IMR-90 (cell line): Measurements from ENCODE around the gene CRIM1. TPM values are rescaled to one million over a fixed set of nuclear protein-coding genes. Genes with fewer than 3 reads are reported as not detected.

Experiments
- ATAC-seq: fragments of 200-7000 bp; cut with Tn5 transposase; 2 replicates; pipeline ENCODE4 v1.9.1; 2020; ENCODE audit warnings: low read depth, mild to moderate bottlenecking, moderate library complexity
- BruUV-seq: library from RNA; stranded (reverse); fragments of 400-500 nt; replicated peaks from 2 replicates; lab custom pipeline; 2021; lab: Mats Ljungman, UMichigan
- CTCF ChIA-PET: fragments of 300-600 bp; formaldehyde crosslinking; extraction: SDS; loops from one replicate; lab custom pipeline; 2021; ENCODE audit warnings: antibody characterized with exemption; lab: Yijun Ruan, JAX
- POLR2A ChIA-PET: fragments of 300-600 bp; sonication (Branson Sonifier 250); formaldehyde crosslinking; loops from one replicate; lab custom pipeline; 2022; ENCODE audit warnings: antibody characterized with exemption; ENCODE audit not compliant: unreplicated experiment; lab: Charles Lee
- DNase-seq: peaks from one replicate; pipeline ENCODE4 v3.0.0; 2013
- H2AFZ ChIP-seq: replicated peaks from 2 replicates; pipeline ENCODE3; 2013; ENCODE audit warnings: low read length, mild to moderate bottlenecking; ENCODE audit not compliant: poor library complexity
- H2AK5ac ChIP-seq: 2 replicates; pipeline ENCODE4 v1.6.1; 2013; ENCODE audit warnings: low read depth, low read length, inconsistent platforms
- H2AK9ac ChIP-seq: replicated peaks from 2 replicates; pipeline ENCODE3; 2013; ENCODE audit warnings: mild to moderate bottlenecking, low read depth, low read length, moderate library complexity; ENCODE audit not compliant: poor library complexity
- H2BK120ac ChIP-seq: 2 replicates; pipeline ENCODE4 v1.6.1; 2013; ENCODE audit warnings: low read depth, low read length, inconsistent platforms
- H2BK15ac ChIP-seq: 3 replicates; pipeline ENCODE4 v1.6.1; 2013; ENCODE audit warnings: low read depth, low read length, inconsistent platforms
- H2BK20ac ChIP-seq: 2 replicates; pipeline ENCODE4 v1.6.1; 2013; ENCODE audit warnings: low read depth, mild to moderate bottlenecking, inconsistent platforms, low read length, moderate library complexity
- H2BK5ac ChIP-seq: 2 replicates; pipeline ENCODE4 v1.6.1; 2013; ENCODE audit warnings: mild to moderate bottlenecking, low read depth, low read length, inconsistent platforms; ENCODE audit not compliant: poor library complexity, severe bottlenecking
- H3K14ac ChIP-seq: replicated peaks from 2 replicates; pipeline ENCODE4 v1.6.1; 2013; ENCODE audit warnings: low read depth, low read length, inconsistent platforms
- H3K18ac ChIP-seq: 2 replicates; pipeline ENCODE4 v1.6.1; 2013; ENCODE audit warnings: low read depth, low read length, control low read depth
- H3K23ac ChIP-seq: 2 replicates; pipeline ENCODE4 v1.6.1; 2013; ENCODE audit warnings: low read depth, low read length, inconsistent platforms
- H3K27ac ChIP-seq: 2 replicates; pipeline ENCODE4 v1.5.1; 2013; ENCODE audit warnings: mild to moderate bottlenecking, control low read depth, low read length; ENCODE audit not compliant: insufficient read depth
- H3K27me3 ChIP-seq: 2 replicates; pipeline ENCODE4 v1.6.1; 2013; ENCODE audit warnings: low read length; ENCODE audit not compliant: control insufficient read depth, insufficient read depth
- H3K36me3 ChIP-seq: 2 replicates; pipeline ENCODE4 v1.6.1; 2013; ENCODE audit warnings: low read length, mixed read lengths; ENCODE audit not compliant: control insufficient read depth, insufficient read depth
- H3K4ac ChIP-seq: 2 replicates; pipeline ENCODE4 v1.6.1; 2013; ENCODE audit warnings: low read depth, low read length, inconsistent platforms
- H3K4me1 ChIP-seq: 2 replicates; pipeline ENCODE4 v1.6.1; 2013; ENCODE audit warnings: low read length, mixed read lengths; ENCODE audit not compliant: control insufficient read depth, insufficient read depth
- H3K4me2 ChIP-seq: 2 replicates; pipeline ENCODE4 v1.6.1; 2013; ENCODE audit warnings: low read depth, mild to moderate bottlenecking, control low read depth, low read length, moderate library complexity
- H3K4me3 ChIP-seq: 2 replicates; pipeline ENCODE4 v1.5.1; 2013; ENCODE audit warnings: low read depth, mild to moderate bottlenecking, control low read depth, low read length, moderate library complexity; ENCODE audit not compliant: insufficient read depth
- H3K56ac ChIP-seq: 2 replicates; pipeline ENCODE4 v1.6.1; 2013; ENCODE audit warnings: low read length, inconsistent platforms; ENCODE audit not compliant: insufficient read depth; ENCODE audit errors: extremely low read depth
- H3K79me1 ChIP-seq, 2 experiments: 2 replicates each; pipeline ENCODE4 v1.6.1; 2013; ENCODE audit warnings: low read length in 2 of 2, inconsistent platforms in 1 of 2, low read depth in 1 of 2
- H3K9ac ChIP-seq: 2 replicates; pipeline ENCODE4 v1.6.1; 2013; ENCODE audit warnings: low read depth, low read length, control low read depth
- H3K9me1 ChIP-seq: 2 replicates; pipeline ENCODE4 v1.6.1; 2013; ENCODE audit warnings: low read length, inconsistent platforms; ENCODE audit not compliant: insufficient read depth
- H3K9me3 ChIP-seq: 2 replicates; pipeline ENCODE4 v1.6.1; 2013; ENCODE audit warnings: low read length; ENCODE audit not compliant: control insufficient read depth, insufficient read depth
- H4K20me1 ChIP-seq: 2 replicates; pipeline ENCODE4 v1.6.1; 2013; ENCODE audit warnings: low read length, inconsistent platforms; ENCODE audit not compliant: insufficient read depth
- H4K5ac ChIP-seq: 2 replicates; pipeline ENCODE4 v1.6.1; 2013; ENCODE audit warnings: mild to moderate bottlenecking, low read depth, low read length, control low read depth
- H4K8ac ChIP-seq, 2 experiments: 2 replicates each; pipeline ENCODE4 v1.6.1; 2013; ENCODE audit warnings: low read depth in 2 of 2, low read length in 2 of 2, control low read depth in 1 of 2, inconsistent platforms in 1 of 2
- H4K91ac ChIP-seq: 2 replicates; pipeline ENCODE4 v1.6.1; 2013; ENCODE audit warnings: low read depth, low read length, inconsistent platforms; ENCODE audit not compliant: insufficient read depth
- BHLHE40 ChIP-seq: fragments of 150-350 bp; IDR thresholded peaks from 2 replicates; pipeline ENCODE4 v1.6.1; 2016; ENCODE audit warnings: mild to moderate bottlenecking, low read depth, low read length
- CEBPB ChIP-seq: IDR thresholded peaks from 2 replicates; pipeline ENCODE4 v1.6.1; 2012; ENCODE audit warnings: low read depth, low read length, improper control_type of control experiment
- CHD1 ChIP-seq: IDR thresholded peaks from 2 replicates; pipeline ENCODE4 v1.6.1; 2012; ENCODE audit warnings: low read depth, low read length, improper control_type of control experiment
- FOS ChIP-seq: fragments of 150-350 bp; IDR thresholded peaks from 2 replicates; pipeline ENCODE4 v1.6.1; 2016; ENCODE audit warnings: low read depth, low read length
- MAFK ChIP-seq: IDR thresholded peaks from 2 replicates; pipeline ENCODE4 v1.6.1; 2012; ENCODE audit warnings: low read depth, low read length, improper control_type of control experiment
- MAZ ChIP-seq: IDR thresholded peaks from 2 replicates; pipeline ENCODE4 v1.6.1; 2012; ENCODE audit warnings: low read depth, mild to moderate bottlenecking, low read length, improper control_type of control experiment, moderate library complexity, borderline replicate concordance
- MXI1 ChIP-seq: IDR thresholded peaks from 2 replicates; pipeline ENCODE4 v1.6.1; 2012; ENCODE audit warnings: low read depth, mild to moderate bottlenecking, low read length, moderate library complexity, borderline replicate concordance
- NFE2L2 ChIP-seq: fragments of 150-350 bp; IDR thresholded peaks from 2 replicates; pipeline ENCODE4 v1.6.1; 2016; ENCODE audit warnings: low read depth, mild to moderate bottlenecking, low read length
- POLR2A ChIP-seq: IDR thresholded peaks from 2 replicates; pipeline ENCODE4 v1.6.1; 2012; ENCODE audit warnings: mild to moderate bottlenecking, low read depth, low read length
- RCOR1 ChIP-seq: IDR thresholded peaks from 2 replicates; pipeline ENCODE4 v1.6.1; 2012; ENCODE audit warnings: mild to moderate bottlenecking, low read length, improper control_type of control experiment; ENCODE audit not compliant: insufficient replicate concordance
- RFX5 ChIP-seq: IDR thresholded peaks from 2 replicates; pipeline ENCODE4 v1.8.0; 2012; ENCODE audit warnings: low read depth, mild to moderate bottlenecking, low read length, moderate library complexity
- WGBS, 2 experiments: methylation state at CpG; one replicate each; pipeline versions ENCODE4 v1.1.5 to v1.1.7; 2013; ENCODE audit warnings: missing lambda C conversion rate in 2 of 2; ENCODE audit not compliant: insufficient read length in 1 of 2; ENCODE audit errors: extremely low coverage in 2 of 2; 5-methylcytosine and 5-hydroxymethylcytosine counted together
- dilution Hi-C: fragments of 300-500 bp; cut with HindIII; formaldehyde crosslinking; loops from one replicate; pipeline ENCODE4 v1.14.3; 2018; ENCODE audit warnings: low sequenced_read_pairs; ENCODE audit not compliant: unreplicated experiment
- in situ Hi-C: fragments of 300-500 bp; cut with MboI; formaldehyde crosslinking; loops from 3 replicates; pipeline ENCODE4 v1.14.3; 2019; ENCODE audit warnings: low sequenced_read_pairs, inconsistent platforms, mixed read lengths
- intact Hi-C: fragments of 100-400 bp; cut with micrococcal nuclease; formaldehyde crosslinking; loops from 2 replicates; pipeline ENCODE4 v1.10.0; 2022
- polyA plus RNA-seq, 3 experiments: library from polyadenylated mRNA; depleted of rRNA; stranded (reverse); fragments of >200 nt; gene quantifications; 2 replicates each; pipeline ENCODE4 v1.2.3, GENCODE V29; 2012; ENCODE audit warnings: low replicate concordance in 1 of 3
- total RNA-seq: library from RNA; depleted of rRNA; stranded (reverse); fragments of >200 nt; gene quantifications from 2 replicates; pipeline ENCODE4 v1.2.3, GENCODE V29; 2012
- TF ChIP-seq, protein P1 (sequence below): fragments of 150-350 bp; IDR thresholded peaks from 2 replicates; pipeline ENCODE4 v1.6.1; 2016; ENCODE audit warnings: low read depth, mild to moderate bottlenecking, low read length, moderate library complexity, borderline replicate concordance
- TF ChIP-seq, protein P2 (sequence below): conservative IDR thresholded peaks from 2 replicates; pipeline ENCODE4 v1.5.1; 2012; ENCODE audit warnings: mild to moderate bottlenecking, low read depth, low read length, improper control_type of control experiment
- TF ChIP-seq, protein P3 (sequence below): fragments of 150-350 bp; IDR thresholded peaks from 2 replicates; pipeline ENCODE4 v1.6.1; 2017; ENCODE audit warnings: mild to moderate bottlenecking, antibody characterized with exemption, low read length, low read depth

The CRIM1 gene
- total and polyA plus RNA-seq, 2 of the 4 experiments (the other 2 are of a cell fraction) = 285 to 490 TPM

DNA sequence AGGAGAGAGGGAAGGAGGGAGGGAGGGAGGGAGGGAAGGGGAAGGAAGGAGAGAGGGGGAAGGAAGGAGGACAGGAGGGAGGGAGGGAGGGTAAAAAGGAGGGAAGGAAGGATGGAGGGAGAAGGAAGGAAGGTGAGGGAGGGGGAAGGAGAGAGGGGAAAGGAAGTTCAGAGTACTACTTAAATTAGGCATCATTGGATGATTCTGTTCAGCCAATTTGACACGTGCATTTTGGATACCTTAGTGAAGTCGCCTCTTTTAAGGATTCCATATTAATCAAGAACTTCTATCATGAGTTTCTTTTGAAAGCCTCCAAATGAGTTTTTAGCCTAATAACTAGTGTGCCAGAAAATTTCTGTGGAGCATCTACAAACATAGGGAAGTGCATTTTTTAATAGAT lies 179.5 kb downstream of the CRIM1 start:
- Histone ChIP-seq H3K4ac (no peak overlapping the region), H3K18ac (no peak overlapping the region), H4K91ac (no peak overlapping the region), H2AK5ac (no peak overlapping the region), H3K79me1 (peaks cover 29 to 83% of the 10 kb centered on the region in 2 experiments), H2BK15ac (no peak overlapping the region), H3K4me3 (no peak overlapping the region), H2BK20ac (no peak overlapping the region), H2BK5ac (peak overlapping the region; percentile 51), H3K9ac (no peak overlapping the region), H2BK120ac (no peak overlapping the region), H4K5ac (no peak overlapping the region), H3K27me3 (no peaks in the 10 kb centered on the region), H3K36me3 (peaks cover 37% of the 10 kb centered on the region), H3K9me1 (peaks cover 41% of the 10 kb centered on the region), H3K23ac (no peak overlapping the region), H3K14ac (no peak overlapping the region), H4K8ac (no peak overlapping the region), H3K9me3 (no peaks in the 10 kb centered on the region), H2AK9ac (no peak overlapping the region), H4K20me1 (no peaks in the 10 kb centered on the region; the same call in 1 of the 2 replicates), H3K4me2 (no peak overlapping the region), H2AFZ (no peak overlapping the region), H3K27ac (no peak overlapping the region), H3K4me1 (peaks cover 9% of the 10 kb centered on the region), H3K56ac (no peak overlapping the region)
- ChIA-PET POLR2A (no interaction called here), CTCF (no interaction called here)
- in situ Hi-C loops = no loop called here
- intact Hi-C loops = no loop called here
- TF ChIP-seq MXI1 = no peak
- TF ChIP-seq, protein P1, sequence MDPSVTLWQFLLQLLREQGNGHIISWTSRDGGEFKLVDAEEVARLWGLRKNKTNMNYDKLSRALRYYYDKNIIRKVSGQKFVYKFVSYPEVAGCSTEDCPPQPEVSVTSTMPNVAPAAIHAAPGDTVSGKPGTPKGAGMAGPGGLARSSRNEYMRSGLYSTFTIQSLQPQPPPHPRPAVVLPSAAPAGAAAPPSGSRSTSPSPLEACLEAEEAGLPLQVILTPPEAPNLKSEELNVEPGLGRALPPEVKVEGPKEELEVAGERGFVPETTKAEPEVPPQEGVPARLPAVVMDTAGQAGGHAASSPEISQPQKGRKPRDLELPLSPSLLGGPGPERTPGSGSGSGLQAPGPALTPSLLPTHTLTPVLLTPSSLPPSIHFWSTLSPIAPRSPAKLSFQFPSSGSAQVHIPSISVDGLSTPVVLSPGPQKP = no peak
- no peak for TF ChIP-seq CHD1
- no peak for TF ChIP-seq MAFK
- TF ChIP-seq RFX5 = no peak
- TF ChIP-seq CEBPB = no peak
- no peak for TF ChIP-seq NFE2L2
- no peak for TF ChIP-seq MAZ
- TF ChIP-seq POLR2A = no peak
- TF ChIP-seq, protein P2, sequence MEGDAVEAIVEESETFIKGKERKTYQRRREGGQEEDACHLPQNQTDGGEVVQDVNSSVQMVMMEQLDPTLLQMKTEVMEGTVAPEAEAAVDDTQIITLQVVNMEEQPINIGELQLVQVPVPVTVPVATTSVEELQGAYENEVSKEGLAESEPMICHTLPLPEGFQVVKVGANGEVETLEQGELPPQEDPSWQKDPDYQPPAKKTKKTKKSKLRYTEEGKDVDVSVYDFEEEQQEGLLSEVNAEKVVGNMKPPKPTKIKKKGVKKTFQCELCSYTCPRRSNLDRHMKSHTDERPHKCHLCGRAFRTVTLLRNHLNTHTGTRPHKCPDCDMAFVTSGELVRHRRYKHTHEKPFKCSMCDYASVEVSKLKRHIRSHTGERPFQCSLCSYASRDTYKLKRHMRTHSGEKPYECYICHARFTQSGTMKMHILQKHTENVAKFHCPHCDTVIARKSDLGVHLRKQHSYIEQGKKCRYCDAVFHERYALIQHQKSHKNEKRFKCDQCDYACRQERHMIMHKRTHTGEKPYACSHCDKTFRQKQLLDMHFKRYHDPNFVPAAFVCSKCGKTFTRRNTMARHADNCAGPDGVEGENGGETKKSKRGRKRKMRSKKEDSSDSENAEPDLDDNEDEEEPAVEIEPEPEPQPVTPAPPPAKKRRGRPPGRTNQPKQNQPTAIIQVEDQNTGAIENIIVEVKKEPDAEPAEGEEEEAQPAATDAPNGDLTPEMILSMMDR = no peak
- no peak for TF ChIP-seq BHLHE40
- TF ChIP-seq FOS = no peak
- TF ChIP-seq, protein P3, sequence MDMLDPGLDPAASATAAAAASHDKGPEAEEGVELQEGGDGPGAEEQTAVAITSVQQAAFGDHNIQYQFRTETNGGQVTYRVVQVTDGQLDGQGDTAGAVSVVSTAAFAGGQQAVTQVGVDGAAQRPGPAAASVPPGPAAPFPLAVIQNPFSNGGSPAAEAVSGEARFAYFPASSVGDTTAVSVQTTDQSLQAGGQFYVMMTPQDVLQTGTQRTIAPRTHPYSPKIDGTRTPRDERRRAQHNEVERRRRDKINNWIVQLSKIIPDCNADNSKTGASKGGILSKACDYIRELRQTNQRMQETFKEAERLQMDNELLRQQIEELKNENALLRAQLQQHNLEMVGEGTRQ = no peak
- no peak for TF ChIP-seq RCOR1
- BruUV-seq = no TSS peak
- ATAC-seq = no peak
- DNase-seq = no peak
- WGBS, 2 experiments = 80% methylated on average over 1 of the region's 2 CpGs; no CpG with 5 or more reads in 1 of the 2 experiments
- dilution Hi-C loops = no loop called here
